ENCODE measurements around the gene ZNF511. TPM values are rescaled to one million over a fixed set of nuclear protein-coding genes. Genes with fewer than 3 reads are reported as not detected.

ZNF511 gene
- total RNA-seq, 2 experiments from 2014 or later, result 68.8 to 95.0 TPM

GRCh38 chr10:133266056-133266795, 42.5 kb upstream of the ZNF511 start:
- no TSS peak for BruUV-seq (replicated peaks)
- no peaks in the 10 kb centered on the region for H3K9me3 ChIP-seq (ENCODE audit: low read length)
- H3K27ac ChIP-seq (ENCODE audit: low read depth, low read length, poor library complexity, severe bottlenecking), result no peak overlapping the region
- H3K4me3 ChIP-seq (ENCODE audit: low read depth, low read length, poor library complexity, severe bottlenecking), result no peak overlapping the region
- H3K4me1 ChIP-seq (ENCODE audit: insufficient read depth, low read length, poor library complexity, severe bottlenecking), result peaks cover 3% of the 10 kb centered on the region
- intact Hi-C loops (cut with micrococcal nuclease; ENCODE audit: unreplicated experiment), result no loop called here
- POLR2A ChIA-PET, result no interaction called here
- CTCF ChIA-PET (ENCODE audit: unreplicated experiment), result no interaction called here
- H3K4me2 ChIP-seq (ENCODE audit: low read length), result no peak overlapping the region
- no peaks in the 10 kb centered on the region for H3K36me3 ChIP-seq (ENCODE audit: insufficient read depth, low read length)
- no peaks in the 10 kb centered on the region; the same call in 1 of the 2 replicates for H4K20me1 ChIP-seq (ENCODE audit: insufficient read depth, low read length)
- no peaks in the 10 kb centered on the region for H3K9me2 ChIP-seq (ENCODE audit: insufficient read depth, low read length)
- no peaks in the 10 kb centered on the region for H3K79me2 ChIP-seq (ENCODE audit: insufficient read depth, low read depth, low read length)
- H2AFZ ChIP-seq (ENCODE audit: low read length), result no peak overlapping the region
- no peak for DNase-seq (ENCODE audit: low spot score)
- TF ChIP-seq EZH2phosphoT487 (IDR thresholded peaks at IDR 0.05; ENCODE audit: borderline replicate concordance, low read depth, low read length) (no peak), CTCF (conservative IDR thresholded peaks at IDR 0.05; ENCODE audit: low read length) (no peak)

GRCh38 chr10:133267293-133267692, 41.4 kb upstream of the ZNF511 start:
- no peak for TF ChIP-seq EZH2phosphoT487 (IDR thresholded peaks at IDR 0.05; ENCODE audit: borderline replicate concordance, low read depth, low read length)
- no peak for TF ChIP-seq CTCF (conservative IDR thresholded peaks at IDR 0.05; ENCODE audit: low read length)
- Histone ChIP-seq H3K4me2 (ENCODE audit: low read length) (no peak overlapping the region), H3K27ac (ENCODE audit: low read depth, low read length, poor library complexity, severe bottlenecking) (no peak overlapping the region), H3K36me3 (ENCODE audit: insufficient read depth, low read length) (no peaks in the 10 kb centered on the region), H3K4me1 (ENCODE audit: insufficient read depth, low read length, poor library complexity, severe bottlenecking) (no peaks in the 10 kb centered on the region), H2AFZ (ENCODE audit: low read length) (no peak overlapping the region), H4K20me1 (ENCODE audit: insufficient read depth, low read length) (no peaks in the 10 kb centered on the region; the same call in 1 of the 2 replicates), H3K4me3 (ENCODE audit: low read depth, low read length, poor library complexity, severe bottlenecking) (no peak overlapping the region), H3K79me2 (ENCODE audit: insufficient read depth, low read depth, low read length) (no peaks in the 10 kb centered on the region), H3K9me2 (ENCODE audit: insufficient read depth, low read length) (no peaks in the 10 kb centered on the region), H3K9me3 (ENCODE audit: low read length) (no peaks in the 10 kb centered on the region)
- no peak for DNase-seq (ENCODE audit: low spot score)
- POLR2A ChIA-PET, result no interaction called here
- no TSS peak for BruUV-seq (replicated peaks)
- intact Hi-C loops (cut with micrococcal nuclease; ENCODE audit: unreplicated experiment), result no loop called here
- CTCF ChIA-PET (ENCODE audit: unreplicated experiment), result no interaction called here

- H3K36me3 ChIP-seq (ENCODE audit: insufficient read depth, low read length), result no peaks in the 10 kb centered on the region
- intact Hi-C loops (cut with micrococcal nuclease; ENCODE audit: unreplicated experiment), result no loop called here
These were observed 40.9 kb upstream of the ZNF511 start for GRCh38 chr10:133267829-133268228.

More at GRCh38 chr10:133267829-133268228, 40.9 kb upstream of the ZNF511 start:
- CTCF ChIA-PET (ENCODE audit: unreplicated experiment), result no interaction called here
- Histone ChIP-seq H3K79me2 (ENCODE audit: insufficient read depth, low read depth, low read length) (no peaks in the 10 kb centered on the region), H3K4me2 (ENCODE audit: low read length) (no peak overlapping the region), H3K9me3 (ENCODE audit: low read length) (no peaks in the 10 kb centered on the region), H3K4me1 (ENCODE audit: insufficient read depth, low read length, poor library complexity, severe bottlenecking) (no peaks in the 10 kb centered on the region), H3K27ac (ENCODE audit: low read depth, low read length, poor library complexity, severe bottlenecking) (no peak overlapping the region), H3K9me2 (ENCODE audit: insufficient read depth, low read length) (no peaks in the 10 kb centered on the region), H3K4me3 (ENCODE audit: low read depth, low read length, poor library complexity, severe bottlenecking) (no peak overlapping the region), H4K20me1 (ENCODE audit: insufficient read depth, low read length) (no peaks in the 10 kb centered on the region; the same call in 1 of the 2 replicates), H2AFZ (ENCODE audit: low read length) (no peak overlapping the region)
- BruUV-seq (replicated peaks), result no TSS peak
- TF ChIP-seq EZH2phosphoT487 (IDR thresholded peaks at IDR 0.05; ENCODE audit: borderline replicate concordance, low read depth, low read length) (no peak), CTCF (conservative IDR thresholded peaks at IDR 0.05; ENCODE audit: low read length) (no peak)
- DNase-seq (ENCODE audit: low spot score), result no peak
- POLR2A ChIA-PET, result no interaction called here

Data from OCI-LY7 (cell line).